Thyroid gland (tissue), 4 donors: ENCODE measurements around the gene TMEM116.

Experiments
- POLR2A ChIP-seq, 2 donors: fragments of 450-650 bp; IDR thresholded peaks; one replicate each; pipeline ENCODE4 v1.6.1; 2017; ENCODE audit warnings: antibody characterized with exemption in 2 of 2, mild to moderate bottlenecking in 2 of 2, moderate library complexity in 1 of 2
- TF ChIP-seq, protein P1 (sequence below), 6 experiments: fragments of 200-600 bp in 3 of 6; fragments of 450-650 bp in 3 of 6; sonication (generic) in 3 of 6; IDR thresholded peaks; one replicate each; pipeline ENCODE4 v1.5.1; 2016 to 2019; ENCODE audit warnings: antibody characterized with exemption in 6 of 6, mild to moderate bottlenecking in 2 of 6, inconsistent platforms in 1 of 6, moderate library complexity in 1 of 6

- TF ChIP-seq, protein P1, sequence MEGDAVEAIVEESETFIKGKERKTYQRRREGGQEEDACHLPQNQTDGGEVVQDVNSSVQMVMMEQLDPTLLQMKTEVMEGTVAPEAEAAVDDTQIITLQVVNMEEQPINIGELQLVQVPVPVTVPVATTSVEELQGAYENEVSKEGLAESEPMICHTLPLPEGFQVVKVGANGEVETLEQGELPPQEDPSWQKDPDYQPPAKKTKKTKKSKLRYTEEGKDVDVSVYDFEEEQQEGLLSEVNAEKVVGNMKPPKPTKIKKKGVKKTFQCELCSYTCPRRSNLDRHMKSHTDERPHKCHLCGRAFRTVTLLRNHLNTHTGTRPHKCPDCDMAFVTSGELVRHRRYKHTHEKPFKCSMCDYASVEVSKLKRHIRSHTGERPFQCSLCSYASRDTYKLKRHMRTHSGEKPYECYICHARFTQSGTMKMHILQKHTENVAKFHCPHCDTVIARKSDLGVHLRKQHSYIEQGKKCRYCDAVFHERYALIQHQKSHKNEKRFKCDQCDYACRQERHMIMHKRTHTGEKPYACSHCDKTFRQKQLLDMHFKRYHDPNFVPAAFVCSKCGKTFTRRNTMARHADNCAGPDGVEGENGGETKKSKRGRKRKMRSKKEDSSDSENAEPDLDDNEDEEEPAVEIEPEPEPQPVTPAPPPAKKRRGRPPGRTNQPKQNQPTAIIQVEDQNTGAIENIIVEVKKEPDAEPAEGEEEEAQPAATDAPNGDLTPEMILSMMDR (IDR thresholded peaks at IDR 0.05) = no peak
- no peak for TF ChIP-seq POLR2A (IDR thresholded peaks at IDR 0.05)
Measured at GRCh38 chr12:112007945-112008344, 5.0 kb downstream of the TMEM116 start.
